IMR-90 (cell line): ENCODE measurements around the gene C1QTNF12. TPM values are rescaled to one million over a fixed set of nuclear protein-coding genes. Genes with fewer than 3 reads are reported as not detected.

ENCODE experiments used
- ATAC-seq: fragments of 200-7000 bp; cut with Tn5 transposase; 2 replicates; pipeline ENCODE4 v1.9.1; 2020; ENCODE audit warnings: low read depth, mild to moderate bottlenecking, moderate library complexity
- BruUV-seq: library from RNA; stranded (reverse); fragments of 400-500 nt; replicated peaks from 2 replicates; lab custom pipeline; 2021; lab: Mats Ljungman, UMichigan
- CTCF ChIA-PET: fragments of 300-600 bp; formaldehyde crosslinking; extraction: SDS; loops from one replicate; lab custom pipeline; 2021; ENCODE audit warnings: antibody characterized with exemption; lab: Yijun Ruan, JAX
- POLR2A ChIA-PET: fragments of 300-600 bp; sonication (Branson Sonifier 250); formaldehyde crosslinking; loops from one replicate; lab custom pipeline; 2022; ENCODE audit warnings: antibody characterized with exemption; ENCODE audit not compliant: unreplicated experiment; lab: Charles Lee
- DNase-seq: peaks from one replicate; pipeline ENCODE4 v3.0.0; 2013
- H2AFZ ChIP-seq: replicated peaks from 2 replicates; pipeline ENCODE3; 2013; ENCODE audit warnings: low read length, mild to moderate bottlenecking; ENCODE audit not compliant: poor library complexity
- H2AK5ac ChIP-seq: 2 replicates; pipeline ENCODE4 v1.6.1; 2013; ENCODE audit warnings: low read depth, low read length, inconsistent platforms
- H2AK9ac ChIP-seq: replicated peaks from 2 replicates; pipeline ENCODE3; 2013; ENCODE audit warnings: mild to moderate bottlenecking, low read depth, low read length, moderate library complexity; ENCODE audit not compliant: poor library complexity
- H2BK120ac ChIP-seq: 2 replicates; pipeline ENCODE4 v1.6.1; 2013; ENCODE audit warnings: low read depth, low read length, inconsistent platforms
- H2BK15ac ChIP-seq: 3 replicates; pipeline ENCODE4 v1.6.1; 2013; ENCODE audit warnings: low read depth, low read length, inconsistent platforms
- H2BK20ac ChIP-seq: 2 replicates; pipeline ENCODE4 v1.6.1; 2013; ENCODE audit warnings: low read depth, mild to moderate bottlenecking, inconsistent platforms, low read length, moderate library complexity
- H2BK5ac ChIP-seq: 2 replicates; pipeline ENCODE4 v1.6.1; 2013; ENCODE audit warnings: mild to moderate bottlenecking, low read depth, low read length, inconsistent platforms; ENCODE audit not compliant: poor library complexity, severe bottlenecking
- H3K14ac ChIP-seq: replicated peaks from 2 replicates; pipeline ENCODE4 v1.6.1; 2013; ENCODE audit warnings: low read depth, low read length, inconsistent platforms
- H3K18ac ChIP-seq: 2 replicates; pipeline ENCODE4 v1.6.1; 2013; ENCODE audit warnings: low read depth, low read length, control low read depth
- H3K23ac ChIP-seq: 2 replicates; pipeline ENCODE4 v1.6.1; 2013; ENCODE audit warnings: low read depth, low read length, inconsistent platforms
- H3K27ac ChIP-seq: 2 replicates; pipeline ENCODE4 v1.5.1; 2013; ENCODE audit warnings: mild to moderate bottlenecking, control low read depth, low read length; ENCODE audit not compliant: insufficient read depth
- H3K27me3 ChIP-seq: 2 replicates; pipeline ENCODE4 v1.6.1; 2013; ENCODE audit warnings: low read length; ENCODE audit not compliant: control insufficient read depth, insufficient read depth
- H3K36me3 ChIP-seq: 2 replicates; pipeline ENCODE4 v1.6.1; 2013; ENCODE audit warnings: low read length, mixed read lengths; ENCODE audit not compliant: control insufficient read depth, insufficient read depth
- H3K4ac ChIP-seq: 2 replicates; pipeline ENCODE4 v1.6.1; 2013; ENCODE audit warnings: low read depth, low read length, inconsistent platforms
- H3K4me1 ChIP-seq: 2 replicates; pipeline ENCODE4 v1.6.1; 2013; ENCODE audit warnings: low read length, mixed read lengths; ENCODE audit not compliant: control insufficient read depth, insufficient read depth
- H3K4me2 ChIP-seq: 2 replicates; pipeline ENCODE4 v1.6.1; 2013; ENCODE audit warnings: low read depth, mild to moderate bottlenecking, control low read depth, low read length, moderate library complexity
- H3K4me3 ChIP-seq: 2 replicates; pipeline ENCODE4 v1.5.1; 2013; ENCODE audit warnings: low read depth, mild to moderate bottlenecking, control low read depth, low read length, moderate library complexity; ENCODE audit not compliant: insufficient read depth
- H3K56ac ChIP-seq: 2 replicates; pipeline ENCODE4 v1.6.1; 2013; ENCODE audit warnings: low read length, inconsistent platforms; ENCODE audit not compliant: insufficient read depth; ENCODE audit errors: extremely low read depth
- H3K79me1 ChIP-seq, 2 experiments: 2 replicates each; pipeline ENCODE4 v1.6.1; 2013; ENCODE audit warnings: low read length in 2 of 2, inconsistent platforms in 1 of 2, low read depth in 1 of 2
- H3K9ac ChIP-seq: 2 replicates; pipeline ENCODE4 v1.6.1; 2013; ENCODE audit warnings: low read depth, low read length, control low read depth
- H3K9me1 ChIP-seq: 2 replicates; pipeline ENCODE4 v1.6.1; 2013; ENCODE audit warnings: low read length, inconsistent platforms; ENCODE audit not compliant: insufficient read depth
- H3K9me3 ChIP-seq: 2 replicates; pipeline ENCODE4 v1.6.1; 2013; ENCODE audit warnings: low read length; ENCODE audit not compliant: control insufficient read depth, insufficient read depth
- H4K20me1 ChIP-seq: 2 replicates; pipeline ENCODE4 v1.6.1; 2013; ENCODE audit warnings: low read length, inconsistent platforms; ENCODE audit not compliant: insufficient read depth
- H4K5ac ChIP-seq: 2 replicates; pipeline ENCODE4 v1.6.1; 2013; ENCODE audit warnings: mild to moderate bottlenecking, low read depth, low read length, control low read depth
- H4K8ac ChIP-seq, 2 experiments: 2 replicates each; pipeline ENCODE4 v1.6.1; 2013; ENCODE audit warnings: low read depth in 2 of 2, low read length in 2 of 2, control low read depth in 1 of 2, inconsistent platforms in 1 of 2
- H4K91ac ChIP-seq: 2 replicates; pipeline ENCODE4 v1.6.1; 2013; ENCODE audit warnings: low read depth, low read length, inconsistent platforms; ENCODE audit not compliant: insufficient read depth
- BHLHE40 ChIP-seq: fragments of 150-350 bp; IDR thresholded peaks from 2 replicates; pipeline ENCODE4 v1.6.1; 2016; ENCODE audit warnings: mild to moderate bottlenecking, low read depth, low read length
- CEBPB ChIP-seq: IDR thresholded peaks from 2 replicates; pipeline ENCODE4 v1.6.1; 2012; ENCODE audit warnings: low read depth, low read length, improper control_type of control experiment
- CHD1 ChIP-seq: IDR thresholded peaks from 2 replicates; pipeline ENCODE4 v1.6.1; 2012; ENCODE audit warnings: low read depth, low read length, improper control_type of control experiment
- FOS ChIP-seq: fragments of 150-350 bp; IDR thresholded peaks from 2 replicates; pipeline ENCODE4 v1.6.1; 2016; ENCODE audit warnings: low read depth, low read length
- MAFK ChIP-seq: IDR thresholded peaks from 2 replicates; pipeline ENCODE4 v1.6.1; 2012; ENCODE audit warnings: low read depth, low read length, improper control_type of control experiment
- MAZ ChIP-seq: IDR thresholded peaks from 2 replicates; pipeline ENCODE4 v1.6.1; 2012; ENCODE audit warnings: low read depth, mild to moderate bottlenecking, low read length, improper control_type of control experiment, moderate library complexity, borderline replicate concordance
- MXI1 ChIP-seq: IDR thresholded peaks from 2 replicates; pipeline ENCODE4 v1.6.1; 2012; ENCODE audit warnings: low read depth, mild to moderate bottlenecking, low read length, moderate library complexity, borderline replicate concordance
- NFE2L2 ChIP-seq: fragments of 150-350 bp; IDR thresholded peaks from 2 replicates; pipeline ENCODE4 v1.6.1; 2016; ENCODE audit warnings: low read depth, mild to moderate bottlenecking, low read length
- POLR2A ChIP-seq: IDR thresholded peaks from 2 replicates; pipeline ENCODE4 v1.6.1; 2012; ENCODE audit warnings: mild to moderate bottlenecking, low read depth, low read length
- RAD21 ChIP-seq: IDR thresholded peaks from 2 replicates; pipeline ENCODE4 v1.6.1; 2012; ENCODE audit warnings: low read length, improper control_type of control experiment
- RCOR1 ChIP-seq: IDR thresholded peaks from 2 replicates; pipeline ENCODE4 v1.6.1; 2012; ENCODE audit warnings: mild to moderate bottlenecking, low read length, improper control_type of control experiment; ENCODE audit not compliant: insufficient replicate concordance
- RFX5 ChIP-seq: IDR thresholded peaks from 2 replicates; pipeline ENCODE4 v1.8.0; 2012; ENCODE audit warnings: low read depth, mild to moderate bottlenecking, low read length, moderate library complexity
- SMC3 ChIP-seq: fragments of 150-350 bp; IDR thresholded peaks from 2 replicates; pipeline ENCODE4 v1.6.1; 2016; ENCODE audit warnings: low read depth, mild to moderate bottlenecking, antibody characterized with exemption, low read length, moderate library complexity
- WGBS, 2 experiments: methylation state at CpG; one replicate each; pipeline versions ENCODE4 v1.1.5 to v1.1.7; 2013; ENCODE audit warnings: missing lambda C conversion rate in 2 of 2; ENCODE audit not compliant: insufficient read length in 1 of 2; ENCODE audit errors: extremely low coverage in 2 of 2; 5-methylcytosine and 5-hydroxymethylcytosine counted together
- dilution Hi-C: fragments of 300-500 bp; cut with HindIII; formaldehyde crosslinking; loops from one replicate; pipeline ENCODE4 v1.14.3; 2018; ENCODE audit warnings: low sequenced_read_pairs; ENCODE audit not compliant: unreplicated experiment
- in situ Hi-C: fragments of 300-500 bp; cut with MboI; formaldehyde crosslinking; loops from 3 replicates; pipeline ENCODE4 v1.14.3; 2019; ENCODE audit warnings: low sequenced_read_pairs, inconsistent platforms, mixed read lengths
- intact Hi-C: fragments of 100-400 bp; cut with micrococcal nuclease; formaldehyde crosslinking; loops from 2 replicates; pipeline ENCODE4 v1.10.0; 2022
- polyA plus RNA-seq, 3 experiments: library from polyadenylated mRNA; depleted of rRNA; stranded (reverse); fragments of >200 nt; gene quantifications; 2 replicates each; pipeline ENCODE4 v1.2.3, GENCODE V29; 2012; ENCODE audit warnings: low replicate concordance in 1 of 3
- total RNA-seq: library from RNA; depleted of rRNA; stranded (reverse); fragments of >200 nt; gene quantifications from 2 replicates; pipeline ENCODE4 v1.2.3, GENCODE V29; 2012
- TF ChIP-seq, protein P1 (sequence below): fragments of 150-350 bp; IDR thresholded peaks from 2 replicates; pipeline ENCODE4 v1.6.1; 2016; ENCODE audit warnings: low read depth, mild to moderate bottlenecking, low read length, moderate library complexity, borderline replicate concordance
- TF ChIP-seq, protein P2 (sequence below): conservative IDR thresholded peaks from 2 replicates; pipeline ENCODE4 v1.5.1; 2012; ENCODE audit warnings: mild to moderate bottlenecking, low read depth, low read length, improper control_type of control experiment
- TF ChIP-seq, protein P3 (sequence below): fragments of 150-350 bp; IDR thresholded peaks from 2 replicates; pipeline ENCODE4 v1.6.1; 2017; ENCODE audit warnings: mild to moderate bottlenecking, antibody characterized with exemption, low read length, low read depth

Gene C1QTNF12
- total and polyA plus RNA-seq, 2 of the 4 experiments (the other 2 are of a cell fraction): 0.36 to 1.1 TPM

DNA sequence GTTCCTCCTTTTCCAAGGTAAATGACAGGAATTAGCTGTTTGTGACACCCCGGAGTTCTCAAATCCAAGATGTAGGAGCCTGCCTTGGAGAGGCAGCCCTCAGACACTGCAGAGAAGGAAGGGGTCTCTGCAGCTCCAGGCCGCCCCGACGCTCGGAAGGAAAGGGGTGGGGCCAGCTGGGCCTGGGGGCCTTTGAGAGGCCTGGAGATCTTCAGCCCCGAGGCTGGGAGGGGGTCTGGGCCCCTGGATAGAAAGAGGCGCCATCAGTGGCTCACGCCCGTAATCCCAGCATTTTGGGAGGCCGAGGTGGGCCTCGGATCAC lies 39.0 kb downstream of the C1QTNF12 start:
- Histone ChIP-seq H4K91ac (no peak overlapping the region), H3K9ac (no peak overlapping the region), H2AFZ (no peak overlapping the region), H2AK9ac (no peak overlapping the region), H3K79me1 (no peaks in the 10 kb centered on the region), H3K23ac (no peak overlapping the region), H3K4me3 (no peak overlapping the region), H2AK5ac (peak overlapping the region; percentile 39; the same call in 1 of the 2 replicates), H3K18ac (no peak overlapping the region), H3K14ac (no peak overlapping the region), H4K5ac (no peak overlapping the region), H3K9me1 (no peaks in the 10 kb centered on the region), H2BK120ac (no peak overlapping the region), H3K4me2 (no peak overlapping the region), H2BK5ac (no peak overlapping the region), H3K36me3 (no peaks in the 10 kb centered on the region), H3K27me3 (no peaks in the 10 kb centered on the region; the same call in 1 of the 2 replicates), H3K4me1 (peaks cover 12% of the 10 kb centered on the region), H3K9me3 (no peaks in the 10 kb centered on the region), H3K56ac (no peak overlapping the region), H4K20me1 (no peaks in the 10 kb centered on the region; the same call in 1 of the 2 replicates), H2BK20ac (no peak overlapping the region), H3K4ac (0 out of 2 replicates have a peak overlapping the region, but pooled peaks have one; percentile 16), H4K8ac (no peak overlapping the region), H2BK15ac (no peak overlapping the region), H3K27ac (no peak overlapping the region)
- in situ Hi-C loops: no loop called here
- DNase-seq: no peak
- no TSS peak for BruUV-seq
- dilution Hi-C loops: no loop called here
- TF ChIP-seq MAZ (no peak), NFE2L2 (no peak), RFX5 (no peak), RAD21 (no peak), SMC3 (no peak), MXI1 (no peak), CEBPB (no peak), RCOR1 (no peak), CHD1 (no peak), FOS (no peak), BHLHE40 (no peak), MAFK (no peak), POLR2A (no peak)
- TF ChIP-seq, protein P1, sequence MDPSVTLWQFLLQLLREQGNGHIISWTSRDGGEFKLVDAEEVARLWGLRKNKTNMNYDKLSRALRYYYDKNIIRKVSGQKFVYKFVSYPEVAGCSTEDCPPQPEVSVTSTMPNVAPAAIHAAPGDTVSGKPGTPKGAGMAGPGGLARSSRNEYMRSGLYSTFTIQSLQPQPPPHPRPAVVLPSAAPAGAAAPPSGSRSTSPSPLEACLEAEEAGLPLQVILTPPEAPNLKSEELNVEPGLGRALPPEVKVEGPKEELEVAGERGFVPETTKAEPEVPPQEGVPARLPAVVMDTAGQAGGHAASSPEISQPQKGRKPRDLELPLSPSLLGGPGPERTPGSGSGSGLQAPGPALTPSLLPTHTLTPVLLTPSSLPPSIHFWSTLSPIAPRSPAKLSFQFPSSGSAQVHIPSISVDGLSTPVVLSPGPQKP: no peak
- TF ChIP-seq, protein P2, sequence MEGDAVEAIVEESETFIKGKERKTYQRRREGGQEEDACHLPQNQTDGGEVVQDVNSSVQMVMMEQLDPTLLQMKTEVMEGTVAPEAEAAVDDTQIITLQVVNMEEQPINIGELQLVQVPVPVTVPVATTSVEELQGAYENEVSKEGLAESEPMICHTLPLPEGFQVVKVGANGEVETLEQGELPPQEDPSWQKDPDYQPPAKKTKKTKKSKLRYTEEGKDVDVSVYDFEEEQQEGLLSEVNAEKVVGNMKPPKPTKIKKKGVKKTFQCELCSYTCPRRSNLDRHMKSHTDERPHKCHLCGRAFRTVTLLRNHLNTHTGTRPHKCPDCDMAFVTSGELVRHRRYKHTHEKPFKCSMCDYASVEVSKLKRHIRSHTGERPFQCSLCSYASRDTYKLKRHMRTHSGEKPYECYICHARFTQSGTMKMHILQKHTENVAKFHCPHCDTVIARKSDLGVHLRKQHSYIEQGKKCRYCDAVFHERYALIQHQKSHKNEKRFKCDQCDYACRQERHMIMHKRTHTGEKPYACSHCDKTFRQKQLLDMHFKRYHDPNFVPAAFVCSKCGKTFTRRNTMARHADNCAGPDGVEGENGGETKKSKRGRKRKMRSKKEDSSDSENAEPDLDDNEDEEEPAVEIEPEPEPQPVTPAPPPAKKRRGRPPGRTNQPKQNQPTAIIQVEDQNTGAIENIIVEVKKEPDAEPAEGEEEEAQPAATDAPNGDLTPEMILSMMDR: no peak
- TF ChIP-seq, protein P3, sequence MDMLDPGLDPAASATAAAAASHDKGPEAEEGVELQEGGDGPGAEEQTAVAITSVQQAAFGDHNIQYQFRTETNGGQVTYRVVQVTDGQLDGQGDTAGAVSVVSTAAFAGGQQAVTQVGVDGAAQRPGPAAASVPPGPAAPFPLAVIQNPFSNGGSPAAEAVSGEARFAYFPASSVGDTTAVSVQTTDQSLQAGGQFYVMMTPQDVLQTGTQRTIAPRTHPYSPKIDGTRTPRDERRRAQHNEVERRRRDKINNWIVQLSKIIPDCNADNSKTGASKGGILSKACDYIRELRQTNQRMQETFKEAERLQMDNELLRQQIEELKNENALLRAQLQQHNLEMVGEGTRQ: no peak
- ATAC-seq: no peak
- ChIA-PET POLR2A (no interaction called here), CTCF (no interaction called here)
- intact Hi-C loops: no loop called here
- 60% methylated on average over 2 of the region's 11 CpGs; no CpG with 5 or more reads in 1 of the 2 experiments for WGBS, 2 experiments
